ENCODE results near the gene PTTG1IP.
A peak's percentile ranks its signal among the peaks of the same experiment; 100 is the strongest.
"Not testable (repeated sequence)": the region's sequence is repeated elsewhere in the genome, so short reads cannot be mapped to it uniquely, and the experiment has no call there.

The PTTG1IP gene

GRCh38 chr21:44846224-44846484, 27.3 kb downstream of the PTTG1IP start:
- no peak for DNase-seq (ENCODE audit: low read depth in 1 of 2, low spot score in 1 of 2)

- DNase-seq (ENCODE audit: low read depth in 1 of 2, low spot score in 1 of 2), result peak in 1 of 2 donors; percentile 26
These were observed 27.9 kb downstream of the PTTG1IP start for GRCh38 chr21:44845418-44846223.

GRCh38 chr21:44844256-44844655, 29.2 kb downstream of the PTTG1IP start:
- no peak for DNase-seq (ENCODE audit: low read depth in 1 of 2, low spot score in 1 of 2)

- DNase-seq (ENCODE audit: low read depth in 1 of 2, low spot score in 1 of 2), result no peak
These were observed 30.6 kb downstream of the PTTG1IP start for GRCh38 chr21:44842721-44843445.

- no peak for DNase-seq (ENCODE audit: low read depth in 1 of 2, low spot score in 1 of 2)
These were observed 31.4 kb downstream of the PTTG1IP start for GRCh38 chr21:44842087-44842486.

GRCh38 chr21:44840771-44841170, 32.7 kb downstream of the PTTG1IP start:
- no peak for DNase-seq (ENCODE audit: low read depth in 1 of 2, low spot score in 1 of 2)

GRCh38 chr21:44838951-44839350, 34.5 kb downstream of the PTTG1IP start:
- no peak for DNase-seq (ENCODE audit: low read depth in 1 of 2, low spot score in 1 of 2)

- no peak for DNase-seq (ENCODE audit: low read depth in 1 of 2, low spot score in 1 of 2)
These were observed 35.2 kb downstream of the PTTG1IP start for GRCh38 chr21:44838039-44838895.

GRCh38 chr21:44837537-44837936, 36.0 kb downstream of the PTTG1IP start:
- no peak for DNase-seq (ENCODE audit: low read depth in 1 of 2, low spot score in 1 of 2)

GRCh38 chr21:44836666-44837471, 36.6 kb downstream of the PTTG1IP start:
- no peak for DNase-seq (ENCODE audit: low read depth in 1 of 2, low spot score in 1 of 2)

GRCh38 chr21:44836349-44836665, 37.2 kb downstream of the PTTG1IP start:
- DNase-seq (ENCODE audit: low read depth in 1 of 2, low spot score in 1 of 2), result no peak

- DNase-seq (ENCODE audit: low read depth in 1 of 2, low spot score in 1 of 2), result no peak
These were observed 37.9 kb downstream of the PTTG1IP start for GRCh38 chr21:44835647-44835973.

- no peak for DNase-seq (ENCODE audit: low read depth in 1 of 2, low spot score in 1 of 2)
These were observed 38.4 kb downstream of the PTTG1IP start for GRCh38 chr21:44834951-44835646.

GRCh38 chr21:44834231-44834950, 39.1 kb downstream of the PTTG1IP start:
- no peak for DNase-seq (ENCODE audit: low read depth in 1 of 2, low spot score in 1 of 2)

- no peak for DNase-seq (ENCODE audit: low read depth in 1 of 2, low spot score in 1 of 2)
These were observed 39.8 kb downstream of the PTTG1IP start for GRCh38 chr21:44833663-44834062.

- not testable (repeated sequence) for DNase-seq (ENCODE audit: low read depth in 1 of 2, low spot score in 1 of 2)
These were observed 40.8 kb downstream of the PTTG1IP start for GRCh38 chr21:44832516-44833255.

- DNase-seq (ENCODE audit: low read depth in 1 of 2, low spot score in 1 of 2), result no peak
These were observed 42.1 kb downstream of the PTTG1IP start for GRCh38 chr21:44831227-44831860.

- DNase-seq (ENCODE audit: low read depth in 1 of 2, low spot score in 1 of 2), result no peak
These were observed 43.9 kb downstream of the PTTG1IP start for GRCh38 chr21:44829507-44830092.
